Suprapubic skin (tissue), 4 donors: Measurements from ENCODE around the gene SELENOF. TPM values are rescaled to one million over a fixed set of nuclear protein-coding genes. Genes with fewer than 3 reads are reported as not detected.

Source experiments
- DNase-seq, 2 donors: peaks; one replicate each; pipeline ENCODE4 v3.0.0-alpha.2; 2019; ENCODE audit warnings: low spot score in 2 of 2
- H3K27ac ChIP-seq: fragments of 200-600 bp; sonication (generic); one replicate; pipeline ENCODE4 v1.5.1; 2019
- H3K27me3 ChIP-seq: fragments of 200-600 bp; sonication (generic); one replicate; pipeline ENCODE4 v1.5.1; 2019
- H3K36me3 ChIP-seq: fragments of 200-600 bp; sonication (generic); one replicate; pipeline ENCODE4 v1.5.1; 2019
- H3K4me1 ChIP-seq: fragments of 200-600 bp; sonication (generic); one replicate; pipeline ENCODE4 v1.5.1; 2019
- H3K4me3 ChIP-seq: fragments of 200-600 bp; sonication (generic); one replicate; pipeline ENCODE4 v1.5.1; 2019; ENCODE audit warnings: mild to moderate bottlenecking
- H3K9me3 ChIP-seq: fragments of 200-600 bp; sonication (generic); one replicate; pipeline ENCODE4 v1.5.1; 2019
- CTCF ChIP-seq, 2 donors: fragments of 200-600 bp in 1 of 2; fragments of 450-650 bp in 1 of 2; sonication (generic) in 1 of 2; IDR thresholded peaks; one replicate each; pipeline ENCODE4 v1.5.1; 2016 to 2019; ENCODE audit warnings: antibody characterized with exemption in 2 of 2, mild to moderate bottlenecking in 1 of 2, moderate library complexity in 1 of 2
- EP300 ChIP-seq: sonication (generic); formaldehyde crosslinking; IDR thresholded peaks from one replicate; pipeline ENCODE4 v1.6.1; 2017; ENCODE audit warnings: antibody characterized with exemption
- POLR2A ChIP-seq, 2 donors: fragments of 450-650 bp; IDR thresholded peaks; one replicate each; pipeline ENCODE4 v1.6.1; 2017; ENCODE audit warnings: antibody characterized with exemption in 2 of 2, mild to moderate bottlenecking in 2 of 2, moderate library complexity in 2 of 2
- POLR2AphosphoS5 ChIP-seq, 3 donors: sonication (generic); formaldehyde crosslinking; IDR thresholded peaks; one replicate each; pipeline ENCODE4 v1.6.1; 2017; ENCODE audit warnings: antibody characterized with exemption in 3 of 3
- WGBS: methylation state at CpG from one replicate; pipeline ENCODE4 v1.1.5; 2018; 5-methylcytosine and 5-hydroxymethylcytosine counted together
- total RNA-seq, 4 donors: library from RNA; depleted of rRNA; stranded (reverse); fragments of >200 nt; gene quantifications; one replicate each; pipeline ENCODE4 v1.1.0, GENCODE V29; 2016

Gene SELENOF
- total RNA-seq, 4 donors from 2014 or later = 49.6 to 96.4 (median 88.7) TPM

GRCh38 chr1:86866665-86867064, 47.3 kb downstream of the SELENOF start:
- H3K4me3 ChIP-seq = no peak overlapping the region
- TF ChIP-seq EP300 (no peak), CTCF (IDR thresholded peaks at IDR 0.05) (no peak)
- no peaks in the 10 kb centered on the region for H3K9me3 ChIP-seq

GRCh38 chr1:86865973-86866637, 47.8 kb downstream of the SELENOF start:
- Histone ChIP-seq H3K36me3 (peaks cover 7% of the 10 kb centered on the region), H3K4me1 (peaks cover 8% of the 10 kb centered on the region), H3K9me3 (no peaks in the 10 kb centered on the region), H3K27ac (no peak overlapping the region), H3K27me3 (no peaks in the 10 kb centered on the region), H3K4me3 (no peak overlapping the region)
- no peak for DNase-seq
- 91% methylated on average over 6 of the region's 6 CpGs for WGBS
- no peak for TF ChIP-seq POLR2A (IDR thresholded peaks at IDR 0.05)
- no peak for TF ChIP-seq CTCF (IDR thresholded peaks at IDR 0.05)
- TF ChIP-seq EP300 = no peak
- no peak for TF ChIP-seq POLR2AphosphoS5 (IDR thresholded peaks at IDR 0.05)

More at GRCh38 chr1:86866665-86867064, 47.3 kb downstream of the SELENOF start:
- peaks cover 7% of the 10 kb centered on the region for H3K36me3 ChIP-seq
- H3K27ac ChIP-seq = no peak overlapping the region
- no peaks in the 10 kb centered on the region for H3K27me3 ChIP-seq
- H3K4me1 ChIP-seq = peaks cover 3% of the 10 kb centered on the region
- no peak for DNase-seq

GRCh38 chr1:86862920-86863319, 51.0 kb downstream of the SELENOF start:
- 96% methylated on average over 2 of the region's 2 CpGs for WGBS
- no peak overlapping the region for H3K4me3 ChIP-seq
- peaks cover 7% of the 10 kb centered on the region for H3K36me3 ChIP-seq
- no peaks in the 10 kb centered on the region for H3K27me3 ChIP-seq
- H3K4me1 ChIP-seq = peaks cover 9% of the 10 kb centered on the region
- H3K27ac ChIP-seq = no peak overlapping the region
- TF ChIP-seq EP300 = no peak
- TF ChIP-seq POLR2AphosphoS5 (IDR thresholded peaks at IDR 0.05) = no peak
- no peak for TF ChIP-seq POLR2A (IDR thresholded peaks at IDR 0.05)
- no peak for TF ChIP-seq CTCF (IDR thresholded peaks at IDR 0.05)
- no peak for DNase-seq
- no peaks in the 10 kb centered on the region for H3K9me3 ChIP-seq

- DNase-seq = no peak
- Histone ChIP-seq H3K4me1 (peaks cover 9% of the 10 kb centered on the region), H3K36me3 (no peaks in the 10 kb centered on the region), H3K27me3 (no peaks in the 10 kb centered on the region), H3K27ac (no peak overlapping the region), H3K4me3 (no peak overlapping the region), H3K9me3 (no peaks in the 10 kb centered on the region)
- WGBS = 38% methylated on average over 1 of the region's 1 CpG
- no peak for TF ChIP-seq EP300
- TF ChIP-seq CTCF (IDR thresholded peaks at IDR 0.05) = no peak
- TF ChIP-seq POLR2AphosphoS5 (IDR thresholded peaks at IDR 0.05) = no peak
- TF ChIP-seq POLR2A (IDR thresholded peaks at IDR 0.05) = no peak
Observed at GRCh38 chr1:86861424-86861823, 52.5 kb downstream of the SELENOF start.

GRCh38 chr1:86860424-86860823, 53.5 kb downstream of the SELENOF start:
- Histone ChIP-seq H3K9me3 (no peaks in the 10 kb centered on the region), H3K4me3 (no peak overlapping the region), H3K27ac (no peak overlapping the region), H3K27me3 (no peaks in the 10 kb centered on the region), H3K36me3 (no peaks in the 10 kb centered on the region), H3K4me1 (peaks cover 9% of the 10 kb centered on the region)
- no peak for TF ChIP-seq POLR2AphosphoS5 (IDR thresholded peaks at IDR 0.05)
- no peak for DNase-seq
- WGBS = 90% methylated on average over 1 of the region's 1 CpG

GRCh38 chr1:86860020-86860419, 53.9 kb downstream of the SELENOF start:
- Histone ChIP-seq H3K36me3 (no peaks in the 10 kb centered on the region), H3K4me1 (peaks cover 9% of the 10 kb centered on the region), H3K27ac (no peak overlapping the region), H3K9me3 (no peaks in the 10 kb centered on the region), H3K4me3 (no peak overlapping the region), H3K27me3 (no peaks in the 10 kb centered on the region)
- no peak for TF ChIP-seq CTCF (IDR thresholded peaks at IDR 0.05)
- TF ChIP-seq POLR2A (IDR thresholded peaks at IDR 0.05) = no peak
- TF ChIP-seq EP300 = no peak
- no peak for TF ChIP-seq POLR2AphosphoS5 (IDR thresholded peaks at IDR 0.05)
- DNase-seq = no peak
- WGBS = 90% methylated on average over 2 of the region's 2 CpGs
